Pancreas (tissue), 10 donors: ENCODE measurements around the gene C18orf32. TPM values are rescaled to one million over a fixed set of nuclear protein-coding genes. Genes with fewer than 3 reads are reported as not detected.

Source experiments
- ATAC-seq, 4 donors: fragments of 200-7000 bp; cut with Tn5 transposase; one replicate each; pipeline versions ENCODE4 v1.8.0 to v1.9.1; 2020; ENCODE audit warnings: mild to moderate bottlenecking in 4 of 4, moderate library complexity in 4 of 4
- DNase-seq, 6 donors: peaks; one replicate each; pipeline ENCODE4 v3.0.0-alpha.2; 2020
- FAIRE-seq: peaks from 2 replicates; lab custom pipeline; 2012; peaks lifted over from hg19 to GRCh38; lab: Jason Lieb, UNC
- H3K27ac ChIP-seq, 4 donors: fragments of 200-600 bp; sonication (generic); 1 replicate in 3 of 4; 2 replicates in 1 of 4; pipeline versions ENCODE4 v1.5.0 to v1.8.0; 2020
- H3K27me3 ChIP-seq, 4 donors: fragments of 200-600 bp; one replicate each; pipeline ENCODE4 v1.8.0; 2021
- H3K36me3 ChIP-seq, 3 donors: fragments of 200-600 bp; sonication (generic) in 1 of 3; one replicate each; pipeline versions ENCODE4 v1.5.0 to v1.8.0; 2020 to 2021
- H3K4me1 ChIP-seq, 3 donors: fragments of 200-600 bp; one replicate each; pipeline ENCODE4 v1.8.0; 2021
- H3K4me3 ChIP-seq, 4 donors: fragments of 200-600 bp; sonication (generic) in 2 of 4; one replicate each; pipeline versions ENCODE4 v1.5.0 to v1.8.0; 2020 to 2021
- H3K9me3 ChIP-seq, 4 donors: fragments of 200-600 bp; one replicate each; pipeline ENCODE4 v1.8.0; 2021
- CTCF ChIP-seq, 4 donors: fragments of 200-600 bp; sonication (generic) in 3 of 4; IDR thresholded peaks; one replicate each; pipeline versions ENCODE4 v1.5.0 to v1.8.0; 2021; ENCODE audit warnings: antibody characterized with exemption in 4 of 4
- WGBS, 2 donors: extraction: QIAGEN DNeasy Blood & Tissue Kit; methylation state at CpG; one replicate each; pipeline ENCODE4 v1.1.7; 2013; 5-methylcytosine and 5-hydroxymethylcytosine counted together
- intact Hi-C, 3 donors: fragments of 100-400 bp; cut with DNase I; formaldehyde crosslinking; loops; one replicate each; pipeline versions ENCODE4 v1.11.1 to v1.14.2; 2022
- polyA plus RNA-seq, 2 donors: library from polyadenylated mRNA; stranded (reverse); fragments of 200-250 nt; gene quantifications; one replicate each; pipeline ENCODE4 v1.2.3, GENCODE V29; 2013
- total RNA-seq, 6 donors: library from RNA; stranded (reverse); fragmentation: NEBNext Ultra II Directional in 4 of 6; extraction: Animal tissue kit (Norgen Biotek cat#: 25700) in 4 of 6; gene quantifications; one replicate each; pipeline versions ENCODE4 v1.2.1 to v1.2.4, GENCODE V29; 2021 to 2023
- donor health status: healthy with polysubstance abuse.
- donor health status: DM: no; HTN: no; CAD: no; lungs with moderate emphysema.
- donor health status: DM: no; HTN: no; CAD: no.
- donor health status: control.
- donor health status: control.
- donor health status: Bipolar disorder and iron deficiency.
- donor health status: DM: yes; HTN: yes; CAD: no.
- donor health status: DM: no; HTN: no; CAD: no.
- donor health status: DM: no; HTN: no; CAD: no.
- donor health status: DM: yes; HTN: yes; CAD: no.

Gene C18orf32
- total and polyA plus RNA-seq, 8 donors, result 19.5 to 49.7 (median 28.1) TPM

- Histone ChIP-seq H3K27me3 (no peaks in the 10 kb centered on the region), H3K4me3 (no peak overlapping the region), H3K4me1 (no peaks in the 10 kb centered on the region), H3K27ac (no peak overlapping the region), H3K36me3 (no peaks in the 10 kb centered on the region), H3K9me3 (no peaks in the 10 kb centered on the region)
- intact Hi-C loops, result no loop called here
- TF ChIP-seq CTCF (IDR thresholded peaks at IDR 0.05), result no peak
- ATAC-seq, result no peak
- no peak for FAIRE-seq
- 92% methylated on average over 6 of the region's 6 CpGs for WGBS, 2 donors
- DNase-seq, result no peak
Observed at GRCh38 chr18:49431165-49431962, 55.7 kb downstream of the C18orf32 start.

Other genes with a start within 250 kb of the C18orf32 start
- gene DYM, start 26.6 kb downstream of the C18orf32 start, total RNA-seq, result 10 to 100 TPM; 54.1 to 65.7 (median 56.8) TPM
- gene DYM, start 26.6 kb downstream of the C18orf32 start, polyA plus RNA-seq, result 10 to 100 TPM; 12.6 to 16.3 TPM
- 1,000 to 10,000 TPM in 5 of 6 donors, 100 to 1,000 TPM in 1; 958 to 1,707 (median 1,418) TPM for gene RPL17, start 5.2 kb upstream of the C18orf32 start, total RNA-seq
- gene RPL17, start 5.2 kb upstream of the C18orf32 start, polyA plus RNA-seq, result 1,000 to 10,000 TPM; 1,298 to 1,780 TPM
- 1 to 10 TPM in 4 of 6 donors, under 1 TPM in 2; 0.39 to 8.2 (median 1.2) TPM for gene LIPG, start 74.8 kb upstream of the C18orf32 start, total RNA-seq
- 1 to 10 TPM in 1 of 2 donors, under 1 TPM in 1; 0.49 to 1.1 TPM for gene LIPG, start 74.8 kb upstream of the C18orf32 start, polyA plus RNA-seq